ENCODE measurements around the gene CWC25.

Gene CWC25

DNA sequence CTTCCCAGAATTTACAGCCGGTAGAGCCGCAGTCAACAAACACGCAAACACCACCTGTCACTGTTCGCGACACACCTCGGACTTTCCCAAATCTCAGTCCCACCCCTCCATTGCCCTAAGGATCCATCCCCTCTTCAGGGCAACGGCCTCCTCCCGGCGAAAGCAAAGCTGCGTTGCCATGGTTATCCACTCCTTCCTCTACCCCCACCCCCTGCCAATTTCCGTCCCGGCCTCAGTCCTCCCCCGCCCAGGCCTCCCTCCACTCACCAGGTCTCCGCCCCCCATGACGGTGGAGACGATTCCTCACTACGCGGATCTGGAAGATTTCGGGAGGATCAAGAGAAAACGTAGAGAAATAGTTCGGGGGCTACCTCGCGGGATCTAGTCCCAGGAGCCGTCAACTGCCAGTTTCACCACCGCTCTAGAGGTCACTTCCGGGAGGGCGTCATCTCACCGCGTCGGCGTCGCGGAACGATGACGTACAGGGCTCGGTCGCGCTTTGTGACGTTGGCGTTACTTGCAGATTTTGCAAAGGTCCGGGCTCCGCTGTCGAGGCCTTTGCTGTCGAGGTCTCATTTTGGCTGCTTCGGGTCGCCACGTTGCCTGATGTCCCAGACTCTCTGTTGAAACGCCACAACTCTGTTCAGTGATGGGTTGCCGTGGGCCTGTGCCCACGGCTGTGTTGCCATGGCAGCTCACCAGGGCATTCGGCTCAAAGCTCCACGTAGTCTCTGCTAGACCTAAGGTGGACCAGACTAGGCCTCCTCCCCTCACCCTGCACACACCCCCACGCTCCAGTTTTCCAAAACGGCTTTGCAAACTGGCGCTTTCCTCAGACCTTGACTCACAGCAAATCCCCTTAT, at the start of gene CWC25:
TSS of gene CWC25 (minus strand) at position 423 of the 863 bp plus-strand sequence. CDS start at position 285, 138 bp downstream.
- Mint-ChIP-seq H3K4me3 (peak within 1 kb of the TSS; percentile 98), H3K9me3 (no peaks in the 10 kb centered on the region), H3K36me3 (peaks cover 16% of the 10 kb centered on the region), H3K4me1 (peaks cover 47% of the 10 kb centered on the region), H3K27ac (peak within 1 kb of the TSS; percentile 100), H3K27me3 (no peaks in the 10 kb centered on the region)
- ATAC-seq: peak; percentile 92

DNA sequence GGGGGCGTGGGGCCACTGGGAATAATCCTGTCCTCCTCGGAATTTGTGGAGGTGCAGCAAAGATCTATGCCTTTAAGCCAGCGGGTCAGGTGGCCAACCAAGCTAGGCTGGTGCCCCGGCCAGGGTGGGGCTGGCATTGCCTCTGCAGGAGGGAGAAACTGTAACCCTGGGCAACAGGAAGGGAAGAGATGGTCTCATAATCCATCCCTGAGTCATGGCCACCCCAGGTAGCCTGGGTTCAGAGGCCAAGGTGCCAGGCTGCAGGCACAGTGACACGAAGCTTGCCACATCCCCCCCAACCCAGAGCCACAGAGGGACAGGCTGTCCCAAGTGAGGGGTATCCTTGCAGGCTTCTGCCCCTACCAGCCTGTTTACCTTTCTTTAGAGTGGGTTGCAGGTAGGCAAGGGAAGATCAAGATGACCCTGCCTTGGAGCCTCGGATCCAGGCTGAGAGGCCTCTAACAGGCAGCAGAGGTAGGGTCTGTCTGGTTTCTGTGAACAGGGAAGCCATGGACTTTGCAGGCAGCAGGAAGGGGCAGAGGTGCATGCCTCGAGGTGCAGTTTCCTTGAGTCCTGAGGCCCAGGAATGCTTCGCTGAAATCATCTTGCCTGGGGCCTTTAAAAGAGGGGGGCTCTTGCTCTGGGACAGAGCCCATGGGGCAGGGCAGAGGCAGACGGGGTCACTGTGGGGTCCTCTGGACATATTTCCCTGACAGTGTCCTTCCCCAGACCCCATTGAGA, 48.7 kb upstream of the CWC25 start:
- ATAC-seq: no peak
- Mint-ChIP-seq H3K27me3 (no peaks in the 10 kb centered on the region), H3K9me3 (no peaks in the 10 kb centered on the region), H3K4me1 (peaks cover 85% of the 10 kb centered on the region), H3K27ac (peak overlapping the region; percentile 87), H3K4me3 (no peak overlapping the region), H3K36me3 (peaks cover 16% of the 10 kb centered on the region)

DNA sequence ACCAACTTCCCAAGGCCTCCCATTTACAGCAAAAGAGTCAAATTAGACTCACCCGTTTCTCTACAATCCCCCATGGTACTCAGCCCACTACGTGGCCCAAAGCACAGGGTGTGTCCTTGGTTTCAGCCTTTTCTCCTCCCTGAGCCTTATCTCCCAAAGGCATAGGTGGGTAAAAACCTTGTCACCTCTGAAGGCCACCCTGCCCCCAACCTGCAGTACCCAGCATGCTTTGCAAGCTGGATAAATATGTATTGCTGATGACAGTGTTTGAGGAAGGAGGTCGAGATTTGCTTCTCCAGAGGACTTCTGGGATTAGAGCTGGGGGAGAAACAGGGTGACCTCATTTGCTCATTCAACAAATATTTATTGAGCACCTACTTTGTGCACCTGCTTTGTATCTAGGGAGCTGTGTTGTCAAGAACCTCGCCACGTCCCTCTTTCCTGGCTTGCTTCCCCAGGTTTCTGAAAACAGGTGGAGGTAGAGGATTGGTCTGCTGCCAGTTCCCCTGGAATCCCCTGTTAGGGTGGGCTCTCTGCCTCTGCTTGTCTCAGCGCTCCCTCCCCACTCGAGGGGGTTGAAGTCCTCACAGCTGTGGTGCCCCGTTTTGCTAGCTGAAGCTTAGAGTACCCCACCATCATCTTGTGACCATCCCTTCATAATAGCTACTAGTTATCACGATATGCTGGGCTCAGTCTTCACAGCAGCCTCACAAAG, 47.7 kb upstream of the CWC25 start:
- peaks cover 16% of the 10 kb centered on the region for H3K36me3 Mint-ChIP-seq
- H3K27me3 Mint-ChIP-seq: no peaks in the 10 kb centered on the region
- peak overlapping the region; percentile 100 for H3K4me3 Mint-ChIP-seq
- H3K4me1 Mint-ChIP-seq: peaks cover 84% of the 10 kb centered on the region
- no peaks in the 10 kb centered on the region for H3K9me3 Mint-ChIP-seq
- H3K27ac Mint-ChIP-seq: peak overlapping the region; percentile 87
- ATAC-seq: no peak

DNA sequence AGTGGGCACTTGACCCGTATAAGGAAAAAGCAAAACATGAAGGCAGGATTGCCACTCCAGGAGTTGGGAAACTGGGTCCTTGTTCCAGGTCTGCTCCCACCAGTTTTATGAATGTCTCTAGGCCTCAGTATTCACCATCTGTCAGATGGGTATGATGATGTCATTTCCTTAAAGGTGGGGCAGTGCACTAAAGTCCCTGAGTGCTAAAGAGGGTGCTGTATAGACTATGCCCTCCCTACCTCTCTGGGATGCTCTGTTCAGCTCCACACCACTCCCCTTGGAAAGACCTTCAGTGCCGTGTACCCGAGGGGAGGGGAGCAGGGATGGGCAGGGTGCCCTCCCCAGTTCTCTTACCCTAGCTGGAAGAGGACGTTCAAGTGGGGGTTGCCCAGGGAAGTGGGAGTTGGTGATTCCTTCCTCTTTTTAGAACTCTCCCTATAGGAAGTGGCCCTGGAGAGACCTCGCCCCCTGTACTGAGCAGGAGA, 46.9 kb upstream of the CWC25 start:
- ATAC-seq: no peak
- Mint-ChIP-seq H3K9me3 (no peaks in the 10 kb centered on the region), H3K4me3 (peak overlapping the region; percentile 100), H3K36me3 (peaks cover 14% of the 10 kb centered on the region), H3K27me3 (no peaks in the 10 kb centered on the region), H3K27ac (peak overlapping the region; percentile 87), H3K4me1 (peaks cover 78% of the 10 kb centered on the region)

DNA sequence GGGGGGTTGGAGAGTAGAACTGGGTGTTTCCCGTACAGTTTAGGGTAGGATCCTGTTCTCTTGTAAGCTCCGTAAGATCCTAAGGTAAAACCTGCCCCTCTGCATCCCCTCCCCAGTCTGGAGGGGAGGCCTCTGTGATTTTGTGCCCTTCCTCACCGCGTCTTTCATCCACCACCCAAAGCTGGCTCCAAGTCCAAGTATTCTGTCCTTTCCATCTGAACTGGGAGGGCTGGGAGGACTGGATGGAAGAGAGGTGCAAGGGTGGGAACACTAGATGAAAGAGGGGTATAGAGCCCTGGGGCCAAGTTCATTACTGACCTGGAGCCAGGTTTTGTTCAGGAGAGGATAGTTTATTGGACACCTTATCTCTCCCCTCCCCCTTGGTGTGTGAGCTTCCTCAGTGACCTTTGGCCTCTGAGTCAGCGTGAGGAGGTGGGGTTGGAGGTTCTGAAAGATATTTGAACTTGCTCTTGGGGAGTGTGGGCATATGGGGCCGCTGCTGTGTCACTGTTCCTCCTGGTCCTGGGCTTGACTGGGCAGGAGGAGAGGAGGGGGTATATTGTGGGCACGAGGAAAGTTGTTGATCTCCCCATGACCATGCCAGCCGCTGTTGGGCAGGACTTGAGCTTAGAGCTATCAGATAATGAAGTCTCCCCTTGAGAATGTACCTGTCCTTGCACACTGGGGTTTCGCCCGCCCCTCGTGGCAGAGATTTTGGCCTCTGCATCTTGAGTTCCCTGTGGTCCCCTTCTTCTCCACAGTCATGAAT, 46.3 kb upstream of the CWC25 start:
- no peak for ATAC-seq
- peaks cover 72% of the 10 kb centered on the region for H3K4me1 Mint-ChIP-seq
- H3K27me3 Mint-ChIP-seq: no peaks in the 10 kb centered on the region
- peak overlapping the region; percentile 87 for H3K27ac Mint-ChIP-seq
- H3K36me3 Mint-ChIP-seq: peaks cover 8% of the 10 kb centered on the region
- H3K9me3 Mint-ChIP-seq: no peaks in the 10 kb centered on the region
- peak overlapping the region; percentile 100 for H3K4me3 Mint-ChIP-seq

DNA sequence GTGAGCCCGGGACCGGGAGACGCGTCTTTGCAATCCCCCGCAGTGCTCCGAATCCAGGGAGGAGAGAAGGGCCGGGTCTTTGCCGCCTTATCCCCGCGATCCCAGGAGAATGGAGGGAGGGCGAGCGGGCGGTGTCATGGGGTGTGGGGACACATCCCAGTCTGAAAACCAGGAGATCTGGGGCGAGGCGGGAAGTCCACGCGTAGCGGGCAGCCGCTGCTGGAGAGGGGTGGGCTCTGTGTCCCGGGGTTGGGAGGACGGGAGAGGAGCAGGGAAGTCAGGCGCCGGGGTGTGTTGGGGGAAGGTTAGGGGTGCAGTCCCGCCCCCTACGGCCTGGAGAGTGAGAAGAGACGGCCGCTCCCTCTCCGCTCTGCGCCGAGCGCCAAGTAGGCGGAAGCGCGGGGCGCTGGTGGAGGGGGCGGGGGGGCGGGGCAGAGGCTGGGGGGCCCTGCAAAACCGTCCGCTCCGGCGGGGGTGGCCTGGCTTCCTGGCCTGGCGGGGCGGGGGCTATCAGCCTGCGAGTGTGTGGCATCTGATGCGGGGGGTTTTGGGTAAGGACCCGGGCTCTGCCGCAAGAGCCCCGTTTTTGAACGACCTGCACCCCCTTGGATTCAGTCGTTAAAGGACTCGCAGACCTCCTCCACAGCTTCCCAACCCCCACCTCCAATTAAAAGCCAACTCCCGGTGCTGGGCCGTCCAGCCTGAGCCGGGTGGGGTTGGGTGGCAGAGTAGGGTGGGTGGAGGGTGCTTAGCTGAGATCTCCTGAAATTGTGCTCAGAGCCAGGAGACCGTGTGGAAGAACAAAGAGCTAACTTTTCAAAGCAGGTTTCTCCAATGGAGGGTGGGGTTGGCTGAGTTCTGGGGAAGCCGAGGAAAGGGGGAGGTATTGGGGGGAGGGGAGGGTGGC, 45.4 kb upstream of the CWC25 start:
- H3K27me3 Mint-ChIP-seq: no peaks in the 10 kb centered on the region
- H3K4me3 Mint-ChIP-seq: peak overlapping the region; percentile 100
- no peaks in the 10 kb centered on the region for H3K9me3 Mint-ChIP-seq
- H3K4me1 Mint-ChIP-seq: peaks cover 71% of the 10 kb centered on the region
- H3K36me3 Mint-ChIP-seq: peaks cover 6% of the 10 kb centered on the region
- ATAC-seq: peak; percentile 68
- H3K27ac Mint-ChIP-seq: peak overlapping the region; percentile 87

DNA sequence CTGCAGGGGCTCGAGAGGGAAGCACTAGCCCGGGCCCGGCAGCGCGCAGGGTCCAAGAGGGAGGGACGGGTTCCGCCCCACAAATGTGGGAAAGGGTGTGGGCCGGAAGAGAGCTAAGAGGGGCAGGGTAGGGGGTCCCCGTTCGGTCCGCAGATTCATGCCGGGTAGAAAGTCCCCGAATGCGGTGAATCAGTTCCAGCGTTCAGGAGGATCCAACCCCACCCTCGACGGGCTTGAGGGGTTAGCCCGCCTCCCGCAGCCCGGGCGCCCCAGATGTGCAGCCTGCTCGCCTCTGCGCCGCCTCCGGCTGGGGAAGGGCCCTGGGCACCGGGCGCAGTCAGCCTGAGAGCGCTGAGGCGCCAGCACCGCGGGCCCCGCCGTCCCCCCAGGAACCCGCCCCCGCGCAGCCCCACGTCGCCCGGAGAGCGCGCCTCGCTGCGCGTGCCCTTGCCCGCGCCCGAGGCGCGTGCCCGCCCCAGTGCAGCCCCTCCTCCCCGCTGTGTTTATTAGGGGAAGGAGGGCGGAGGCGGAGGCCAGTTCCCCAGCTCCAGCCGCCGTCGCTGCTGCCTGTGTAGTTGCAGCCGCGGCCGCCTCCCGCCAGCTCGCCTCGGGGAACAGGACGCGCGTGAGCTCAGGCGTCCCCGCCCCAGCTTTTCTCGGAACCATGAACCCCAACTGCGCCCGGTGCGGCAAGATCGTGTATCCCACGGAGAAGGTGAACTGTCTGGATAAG, 44.6 kb upstream of the CWC25 start, which contains the start of gene LASP1:
TSS of gene LASP1 (plus strand) at position 533 of the 733 bp plus-strand sequence. CDS start at position 665, 132 bp downstream.
- H3K27me3 Mint-ChIP-seq: no peaks in the 10 kb centered on the region
- peaks cover 65% of the 10 kb centered on the region for H3K4me1 Mint-ChIP-seq
- H3K27ac Mint-ChIP-seq: peak within 1 kb of the TSS; percentile 87
- no peaks in the 10 kb centered on the region for H3K9me3 Mint-ChIP-seq
- H3K36me3 Mint-ChIP-seq: peaks cover 6% of the 10 kb centered on the region
- peak; percentile 85 for ATAC-seq
- peak within 1 kb of the TSS; percentile 100 for H3K4me3 Mint-ChIP-seq

DNA sequence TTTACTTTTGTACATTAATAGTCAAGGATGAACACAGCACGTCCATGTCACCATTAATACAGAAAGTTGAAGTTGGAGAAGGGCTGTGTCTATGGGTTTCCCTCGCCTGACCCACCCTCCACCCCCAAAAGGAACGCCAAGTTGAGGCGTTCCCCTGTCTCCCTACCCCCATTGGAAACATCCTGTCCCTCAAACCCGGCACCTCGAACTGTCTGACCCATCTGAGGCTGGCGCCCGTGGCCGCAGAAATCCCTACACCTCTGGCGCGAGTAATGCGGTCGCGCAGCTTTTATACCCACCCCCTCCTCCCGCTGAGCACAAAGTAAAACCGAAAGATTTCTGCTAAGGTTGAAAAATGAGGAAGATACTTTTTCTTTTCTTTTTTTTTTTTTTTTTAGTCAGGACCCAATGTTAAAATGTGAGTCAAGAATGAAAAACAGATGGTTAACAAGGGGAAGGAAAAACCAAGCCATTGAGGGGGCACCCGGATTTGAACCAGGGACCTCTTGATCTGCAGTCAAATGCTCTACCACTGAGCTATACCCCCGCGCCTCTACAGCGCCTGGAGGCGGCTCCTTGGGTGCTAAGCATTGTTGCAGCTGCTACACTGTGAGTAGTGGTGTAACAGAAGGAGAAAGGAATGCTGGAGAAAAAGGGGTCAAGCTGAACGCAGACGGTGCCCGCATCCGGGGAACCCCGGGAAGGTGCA, 43.9 kb upstream of the CWC25 start:
- H3K9me3 Mint-ChIP-seq: no peaks in the 10 kb centered on the region
- peaks cover 6% of the 10 kb centered on the region for H3K36me3 Mint-ChIP-seq
- H3K27ac Mint-ChIP-seq: peak overlapping the region; percentile 87
- H3K27me3 Mint-ChIP-seq: no peaks in the 10 kb centered on the region
- peak; percentile 74 for ATAC-seq
- peaks cover 65% of the 10 kb centered on the region for H3K4me1 Mint-ChIP-seq
- peak overlapping the region; percentile 93 for H3K4me3 Mint-ChIP-seq

DNA sequence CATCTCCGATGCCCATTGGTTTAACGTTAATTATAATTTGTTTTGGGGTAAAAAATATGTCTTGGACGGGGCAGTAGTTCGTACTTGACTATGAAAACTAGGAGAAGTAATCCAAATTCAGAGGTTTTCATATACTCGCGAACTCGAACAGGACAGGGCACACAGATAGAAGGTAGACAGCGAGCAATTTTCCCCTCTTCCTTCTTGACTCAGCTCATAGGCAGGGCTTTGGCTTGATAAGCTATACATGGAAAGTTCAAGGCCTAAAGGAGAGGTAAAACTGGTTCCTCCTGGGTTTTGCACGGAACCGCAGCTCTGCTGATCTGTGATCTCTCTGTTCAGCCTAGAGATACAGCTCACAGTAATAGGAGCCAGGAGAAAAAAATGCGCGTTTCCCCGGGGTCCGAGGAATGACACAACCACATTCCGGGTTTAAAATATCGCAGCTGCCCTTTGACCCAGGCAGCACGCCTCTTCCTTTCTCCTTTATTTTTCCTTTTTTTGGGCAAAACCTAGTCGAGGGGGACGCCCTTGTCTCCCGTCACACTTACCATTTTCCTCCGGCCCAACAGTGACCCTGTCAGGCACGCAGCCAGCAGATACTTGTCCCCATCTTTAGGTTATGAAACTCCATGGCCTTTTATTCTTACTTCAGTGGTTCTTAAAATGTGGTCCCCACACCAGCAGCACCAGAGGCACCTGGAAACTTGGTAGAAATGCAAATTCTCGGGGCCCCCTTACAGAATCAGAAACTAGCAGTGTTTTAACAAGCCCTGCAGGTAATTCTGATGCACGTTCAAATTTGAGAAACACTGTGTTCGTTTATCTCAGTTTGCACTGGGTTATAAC, 43.1 kb upstream of the CWC25 start:
- no peaks in the 10 kb centered on the region for H3K9me3 Mint-ChIP-seq
- H3K27me3 Mint-ChIP-seq: no peaks in the 10 kb centered on the region
- peaks cover 65% of the 10 kb centered on the region for H3K4me1 Mint-ChIP-seq
- H3K27ac Mint-ChIP-seq: peak overlapping the region; percentile 87
- peak overlapping the region; percentile 93 for H3K4me3 Mint-ChIP-seq
- H3K36me3 Mint-ChIP-seq: peaks cover 6% of the 10 kb centered on the region
- peak; percentile 2 for ATAC-seq

DNA sequence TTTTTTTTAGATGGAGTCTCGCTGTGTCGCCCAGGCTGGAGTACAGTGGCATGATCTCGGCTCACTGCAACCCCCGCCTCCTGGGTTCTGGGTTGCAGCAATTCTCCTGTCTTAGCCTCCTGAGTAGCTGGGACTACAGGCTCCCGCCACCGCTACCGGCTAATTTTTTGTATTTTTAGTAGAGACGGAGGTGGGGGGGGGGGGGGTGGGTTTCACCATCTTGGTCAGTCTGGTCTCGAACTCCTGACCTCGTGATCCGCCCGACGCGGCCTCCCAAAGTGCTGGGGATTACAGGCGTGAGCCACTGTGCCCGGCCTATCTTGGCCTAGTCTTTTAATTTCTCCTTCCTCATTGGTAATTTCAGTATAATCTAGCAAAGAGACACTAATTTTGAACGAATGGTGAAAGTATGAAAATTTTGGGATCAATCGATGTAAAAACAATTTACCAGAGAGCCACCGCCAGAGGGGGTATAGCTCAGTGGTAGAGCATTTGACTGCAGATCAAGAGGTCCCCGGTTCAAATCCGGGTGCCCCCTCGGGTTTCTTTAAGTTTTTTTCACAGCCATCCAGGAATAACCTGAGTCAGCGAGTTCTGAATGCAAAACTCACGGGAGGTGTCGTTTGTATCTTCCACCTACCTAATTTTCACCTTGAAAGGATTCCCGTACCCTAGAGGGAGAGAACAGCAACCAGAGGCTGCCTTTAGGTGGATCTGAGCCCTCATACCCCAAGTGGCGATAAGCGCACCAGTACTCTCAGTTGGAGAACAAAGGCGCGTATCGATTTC, 42.3 kb upstream of the CWC25 start:
- H3K36me3 Mint-ChIP-seq: peaks cover 6% of the 10 kb centered on the region
- no peak for ATAC-seq

DNA sequence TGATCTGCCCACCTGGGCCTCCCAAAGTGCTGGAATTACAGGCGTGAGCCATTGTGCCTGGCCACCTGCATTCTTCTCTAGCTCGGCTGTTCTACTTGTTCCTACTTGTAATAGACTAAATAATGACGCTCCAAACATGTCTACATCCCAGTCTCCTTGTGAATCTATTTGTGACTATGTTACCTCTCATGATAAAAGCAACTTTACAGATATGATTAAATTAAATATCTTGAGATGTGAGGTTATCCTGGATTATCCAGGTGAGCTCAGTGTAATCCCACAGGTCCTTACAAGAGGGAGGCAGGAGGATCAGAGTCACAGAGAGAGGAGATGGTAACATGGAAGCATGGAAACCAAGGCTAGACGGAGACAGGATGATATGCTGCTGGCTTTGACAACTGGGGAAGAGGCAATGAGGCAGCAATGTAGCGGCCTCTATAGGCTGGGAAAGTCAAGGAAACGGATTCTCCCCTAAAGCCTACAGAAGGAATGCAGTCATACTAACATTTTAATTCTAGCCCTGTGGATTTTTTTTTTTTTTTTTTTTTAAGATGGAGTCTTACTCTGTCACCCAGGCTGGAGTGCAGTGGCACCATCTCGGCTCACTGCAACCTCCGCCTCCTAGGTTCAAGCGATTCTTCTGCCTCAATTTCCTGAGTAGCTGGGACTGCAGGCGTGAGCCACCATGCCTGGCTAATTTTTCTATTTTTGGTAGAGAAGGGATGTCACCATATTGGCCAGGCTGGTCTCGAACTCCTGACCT, 39.7 kb upstream of the CWC25 start:
- Mint-ChIP-seq H3K4me3 (no peak overlapping the region), H3K9me3 (peaks cover 3% of the 10 kb centered on the region), H3K27ac (peak overlapping the region; percentile 86), H3K4me1 (peaks cover 52% of the 10 kb centered on the region), H3K36me3 (no peaks in the 10 kb centered on the region), H3K27me3 (no peaks in the 10 kb centered on the region)
- no peak for ATAC-seq

More for the DNA sequence above, 42.3 kb upstream of the CWC25 start:
- Mint-ChIP-seq H3K27ac (peak overlapping the region; percentile 87), H3K27me3 (no peaks in the 10 kb centered on the region), H3K4me1 (peaks cover 65% of the 10 kb centered on the region), H3K9me3 (peaks cover 1% of the 10 kb centered on the region), H3K4me3 (peak overlapping the region; percentile 93)

All from stimulated activated memory B cell treated with anti-CD40 and anti-IgM and Interleukin-4, amounts not matched to agents 10 μg/mL and 1 μg/mL and 100 μg/mL, for 72 hours (primary cell).